H1 (cell line): ENCODE data around the gene SLX9. TPM values are rescaled to one million over a fixed set of nuclear protein-coding genes. Genes with fewer than 3 reads are reported as not detected.

ENCODE experiments used
- CTCF ChIA-PET: fragments of 300-600 bp; sonication (Branson Sonifier 250); formaldehyde crosslinking; loops from one replicate; lab custom pipeline; 2021; ENCODE audit not compliant: partially characterized antibody; lab: Charles Lee
- POLR2A ChIA-PET: fragments of 300-600 bp; sonication (Branson Sonifier 250); formaldehyde crosslinking; loops from one replicate; lab custom pipeline; 2021; ENCODE audit warnings: inconsistent platforms; ENCODE audit not compliant: partially characterized antibody; lab: Charles Lee
- DNase-seq, 2 experiments: peaks; one replicate each; pipeline versions ENCODE4 v3.0.0 to v3.0.0-alpha.2; 2010 to 2022; ENCODE audit warnings: low spot score in 2 of 2, low read depth in 1 of 2, mixed read lengths in 1 of 2
- FAIRE-seq: peaks from 2 replicates; lab custom pipeline; 2011; peaks lifted over from hg19 to GRCh38; lab: Jason Lieb, UNC
- H2AFZ ChIP-seq: 2 replicates; pipeline ENCODE4 v1.8.1; 2012; ENCODE audit warnings: low read length, inconsistent platforms
- H2AK5ac ChIP-seq: 2 replicates; pipeline ENCODE4 v1.6.1; 2013; ENCODE audit warnings: low read depth, low read length
- H2BK120ac ChIP-seq: replicated peaks from 2 replicates; pipeline ENCODE3; 2013; ENCODE audit warnings: low read depth, low read length, inconsistent platforms
- H2BK12ac ChIP-seq: 2 replicates; pipeline ENCODE4 v1.6.1; 2013; ENCODE audit warnings: low read depth, low read length
- H2BK15ac ChIP-seq: 2 replicates; pipeline ENCODE4 v1.6.1; 2013; ENCODE audit warnings: low read length
- H2BK20ac ChIP-seq: 2 replicates; pipeline ENCODE4 v1.6.1; 2013; ENCODE audit warnings: low read length
- H2BK5ac ChIP-seq: 2 replicates; pipeline ENCODE4 v1.6.1; 2013; ENCODE audit warnings: low read depth, low read length
- H3K14ac ChIP-seq: 2 replicates; pipeline ENCODE4 v1.6.1; 2013; ENCODE audit warnings: inconsistent platforms; ENCODE audit not compliant: insufficient read length
- H3K18ac ChIP-seq: 2 replicates; pipeline ENCODE4 v1.6.1; 2013; ENCODE audit warnings: low read length; ENCODE audit errors: extremely low read depth
- H3K23ac ChIP-seq: 2 replicates; pipeline ENCODE4 v1.6.1; 2013; ENCODE audit warnings: inconsistent platforms; ENCODE audit not compliant: insufficient read length
- H3K23me2 ChIP-seq: 2 replicates; pipeline ENCODE4 v1.6.1; 2013; ENCODE audit warnings: low read depth, low read length
- H3K27ac ChIP-seq: 2 replicates; pipeline ENCODE4 v1.6.1; 2011; ENCODE audit warnings: low read depth, low read length, inconsistent platforms
- H3K27me3 ChIP-seq, 4 experiments: replicated peaks in 1 of 4; 1 replicate in 1 of 4; 2 replicates in 3 of 4; pipeline versions ENCODE4 v1.6.1 to v1.8.1; 2011 to 2013; ENCODE audit warnings: low read length in 3 of 4, mild to moderate bottlenecking in 3 of 4, inconsistent platforms in 2 of 4, mixed read lengths in 2 of 4, moderate library complexity in 1 of 4; ENCODE audit not compliant: control insufficient read depth in 3 of 4, insufficient read depth in 3 of 4; ENCODE audit errors: extremely low read depth in 1 of 4
- H3K36me3 ChIP-seq, 4 experiments: 2 replicates each; pipeline versions ENCODE4 v1.6.1 to v1.8.1; 2011 to 2013; ENCODE audit warnings: mild to moderate bottlenecking in 4 of 4, low read length in 3 of 4, moderate library complexity in 2 of 4, control low read depth in 1 of 4, inconsistent platforms in 1 of 4; ENCODE audit not compliant: insufficient read depth in 4 of 4, control insufficient read depth in 2 of 4
- H3K4ac ChIP-seq: replicated peaks from 2 replicates; pipeline ENCODE3; 2013; ENCODE audit warnings: low read length, low read depth, mixed read lengths, inconsistent platforms; ENCODE audit not compliant: insufficient read length
- H3K4me1 ChIP-seq, 4 experiments: replicated peaks in 1 of 4; 1 replicate in 1 of 4; 2 replicates in 3 of 4; pipeline versions ENCODE4 v1.6.1 to v1.8.1; 2011 to 2013; ENCODE audit warnings: low read length in 3 of 4, inconsistent platforms in 2 of 4, mixed read lengths in 1 of 4; ENCODE audit not compliant: insufficient read depth in 4 of 4, control insufficient read depth in 3 of 4
- H3K4me2 ChIP-seq, 2 experiments: 2 replicates each; pipeline versions ENCODE4 v1.6.1 to v1.8.1; 2011 to 2013; ENCODE audit warnings: low read depth in 2 of 2, low read length in 2 of 2, control low read depth in 1 of 2, inconsistent platforms in 1 of 2, mild to moderate bottlenecking in 1 of 2; ENCODE audit not compliant: insufficient read depth in 1 of 2
- H3K4me3 ChIP-seq, 4 experiments: fragments of 200-600, 300-600 bp in 1 of 4; sonication (generic), shearing (Covaris generic), sonication (Bioruptor Twin) in 1 of 4; 2 replicates each; pipeline versions ENCODE4 v1.5.1 to v1.8.1; 2011 to 2016; ENCODE audit warnings: low read length in 4 of 4, low read depth in 3 of 4, control low read depth in 2 of 4, inconsistent platforms in 2 of 4, mild to moderate bottlenecking in 2 of 4, mixed read lengths in 1 of 4, moderate library complexity in 1 of 4; ENCODE audit not compliant: insufficient read depth in 2 of 4; ENCODE audit errors: extremely low read depth in 1 of 4
- H3K56ac ChIP-seq: replicated peaks from 2 replicates; pipeline ENCODE3; 2013; ENCODE audit warnings: low read depth, mild to moderate bottlenecking, mixed read lengths, low read length, inconsistent platforms; ENCODE audit not compliant: insufficient read length
- H3K79me1 ChIP-seq: 2 replicates; pipeline ENCODE4 v1.6.1; 2013; ENCODE audit warnings: low read depth, low read length, control low read depth
- H3K79me2 ChIP-seq, 2 experiments: 2 replicates each; pipeline versions ENCODE4 v1.6.1 to v1.8.1; 2012 to 2013; ENCODE audit warnings: low read length in 2 of 2, mild to moderate bottlenecking in 2 of 2, inconsistent platforms in 1 of 2; ENCODE audit not compliant: insufficient read depth in 2 of 2, control insufficient read depth in 1 of 2
- H3K9ac ChIP-seq, 4 experiments: replicated peaks in 1 of 4; 1 replicate in 1 of 4; 2 replicates in 3 of 4; pipeline versions ENCODE4 v1.6.1 to v1.8.1; 2011 to 2013; ENCODE audit warnings: low read depth in 3 of 4, low read length in 3 of 4, control low read depth in 2 of 4, mild to moderate bottlenecking in 2 of 4, moderate library complexity in 2 of 4, inconsistent platforms in 1 of 4; ENCODE audit errors: extremely low read depth in 1 of 4
- H3K9me3 ChIP-seq, 2 experiments: 2 replicates each; pipeline versions ENCODE4 v1.6.1 to v1.8.1; 2012 to 2013; ENCODE audit warnings: mild to moderate bottlenecking in 2 of 2, moderate library complexity in 2 of 2, control low read depth in 1 of 2, inconsistent platforms in 1 of 2, low read depth in 1 of 2, low read length in 1 of 2, mixed read lengths in 1 of 2; ENCODE audit not compliant: insufficient read depth in 2 of 2
- H4K20me1 ChIP-seq, 2 experiments: replicated peaks in 1 of 2; 2 replicates each; pipeline versions ENCODE3 to v1.8.1; 2011 to 2013; ENCODE audit warnings: inconsistent platforms in 2 of 2, low read length in 2 of 2, mild to moderate bottlenecking in 1 of 2; ENCODE audit not compliant: insufficient read depth in 2 of 2, control insufficient read depth in 1 of 2
- H4K5ac ChIP-seq: 2 replicates; pipeline ENCODE4 v1.6.1; 2013; ENCODE audit warnings: low read length, low read depth, mixed read lengths, inconsistent platforms; ENCODE audit not compliant: insufficient read length
- H4K8ac ChIP-seq: 2 replicates; pipeline ENCODE4 v1.8.0; 2013; ENCODE audit warnings: mild to moderate bottlenecking, moderate library complexity, low read length, inconsistent platforms; ENCODE audit not compliant: insufficient read depth; ENCODE audit errors: extremely low read depth
- H4K91ac ChIP-seq: replicated peaks from 2 replicates; pipeline ENCODE3; 2013; ENCODE audit warnings: low read length, mixed read lengths, inconsistent platforms; ENCODE audit not compliant: insufficient read length
- BACH1 ChIP-seq: IDR thresholded peaks from 2 replicates; pipeline ENCODE4 v1.6.1; 2012; ENCODE audit warnings: low read length, improper control_type of control experiment
- JUN ChIP-seq: IDR thresholded peaks from 2 replicates; pipeline ENCODE4 v1.6.1; 2011; ENCODE audit warnings: low read depth, mild to moderate bottlenecking, improper control_type of control experiment, low read length
- NANOG ChIP-seq: IDR thresholded peaks from 2 replicates; pipeline ENCODE4 v1.6.1; 2011; ENCODE audit warnings: low read length, low read depth, mild to moderate bottlenecking, inconsistent platforms; ENCODE audit not compliant: insufficient read depth, poor library complexity, severe bottlenecking
- TBP ChIP-seq: IDR thresholded peaks from 2 replicates; pipeline ENCODE4 v1.6.1; 2011; ENCODE audit warnings: low read depth, low read length, improper control_type of control experiment
- WGBS, 2 experiments: shearing (Covaris generic) in 1 of 2; methylation state at CpG; one replicate each; pipeline versions ENCODE4 v1.1.6 to v1.1.7; 2013 to 2015; ENCODE audit warnings: low lambda C conversion rate in 2 of 2, mixed read lengths in 2 of 2, inconsistent platforms in 1 of 2, low coverage in 1 of 2, missing lambda C conversion rate in 1 of 2; ENCODE audit not compliant: insufficient replicate concordance in 2 of 2, insufficient coverage in 1 of 2, insufficient read length in 1 of 2; ENCODE audit errors: extremely low coverage in 1 of 2, missing lambda C conversion rate in 1 of 2; 5-methylcytosine and 5-hydroxymethylcytosine counted together
- polyA plus RNA-seq, 7 experiments: library from polyadenylated mRNA; depleted of rRNA in 3 of 7; stranded (reverse) in 5 of 7; unstranded in 2 of 7; fragments of >200 nt in 5 of 7; fragments of 200-250 nt in 2 of 7; gene quantifications; 1 replicate in 5 of 7; 2 replicates in 1 of 7; 4 replicates in 1 of 7; pipeline versions ENCODE4 v1.2.1 to v1.2.3, GENCODE V29; 2011 to 2013; ENCODE audit warnings: missing spikeins in 2 of 7, mixed read lengths in 2 of 7
- total RNA-seq: library from RNA; stranded (reverse); fragmentation: NEBNext Ultra II Directional; extraction: Animal tissue kit (Norgen Biotek cat#: 25700); gene quantifications from 2 replicates; pipeline ENCODE4 v1.2.1, GENCODE V29; 2021
- TF ChIP-seq, protein P1 (sequence below): IDR thresholded peaks from 2 replicates; pipeline ENCODE4 v1.6.1; 2011; ENCODE audit warnings: low read depth, mild to moderate bottlenecking, low read length; ENCODE audit not compliant: insufficient read depth
- TF ChIP-seq, protein P2 (sequence below), 3 experiments: IDR thresholded peaks; 1 replicate in 2 of 3; 2 replicates in 1 of 3; pipeline versions ENCODE4 v1.5.1 to v1.6.1; 2011; ENCODE audit warnings: low read length in 3 of 3, mild to moderate bottlenecking in 3 of 3, inconsistent platforms in 2 of 3, low read depth in 1 of 3, moderate library complexity in 1 of 3; ENCODE audit not compliant: insufficient read depth in 1 of 3; ENCODE audit errors: control extremely low read depth in 1 of 3

SLX9 gene
- total and polyA plus RNA-seq, 2 of the 8 experiments (the other 6 are each of a cell fraction or from before 2014, with no cell fraction given): 17.7 to 57.3 TPM

DNA sequence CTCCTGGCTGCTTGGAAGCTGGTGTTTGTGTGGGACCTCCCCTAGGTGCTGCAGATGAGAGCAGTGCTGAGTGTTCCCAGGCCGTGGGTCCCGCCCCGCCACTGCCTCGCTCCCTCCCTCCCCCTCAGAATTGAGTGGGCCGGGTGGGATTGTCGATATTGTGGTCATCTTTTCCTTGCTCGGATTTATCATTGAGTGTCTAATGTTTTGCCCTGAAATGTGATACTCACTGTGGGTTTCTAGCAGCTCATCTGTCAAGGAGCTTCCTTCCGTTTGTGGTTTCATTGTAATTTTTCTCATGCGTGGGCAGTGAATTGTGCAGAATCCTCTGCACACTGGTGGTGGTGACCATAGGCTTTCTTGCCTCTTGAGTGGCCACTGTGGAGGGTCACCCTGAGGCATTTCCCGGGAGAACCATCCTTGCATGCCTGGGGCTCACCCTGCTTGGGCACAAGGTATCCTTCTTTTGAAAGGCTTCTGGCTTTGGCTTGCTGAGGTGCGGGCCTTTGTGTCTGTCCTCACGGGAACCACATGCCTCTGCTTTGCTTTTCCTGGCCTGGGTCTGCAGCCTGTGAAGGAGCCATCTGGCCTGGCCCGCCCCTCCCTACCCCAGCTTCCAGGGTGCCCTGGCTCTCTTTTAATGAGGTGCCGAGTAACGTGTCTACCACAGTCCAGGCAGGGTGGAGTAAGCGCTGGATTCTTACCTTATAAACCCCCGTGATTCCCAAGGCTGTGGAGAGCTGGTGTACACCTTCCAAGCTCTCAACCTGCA lies 25.6 kb downstream of the SLX9 start:
- H3K9me3 ChIP-seq: no peaks in the 10 kb centered on the region
- no peak overlapping the region for H4K8ac ChIP-seq
- H2AK5ac ChIP-seq: no peak overlapping the region
- H3K27me3 ChIP-seq: no peaks in the 10 kb centered on the region
- no peak overlapping the region for H2BK5ac ChIP-seq
- peaks cover 6 to 16% of the 10 kb centered on the region in 2 experiments for H4K20me1 ChIP-seq
- H2BK15ac ChIP-seq: no peak overlapping the region
- no peak overlapping the region for H3K18ac ChIP-seq
- no peak overlapping the region for H3K9ac ChIP-seq
- H2BK120ac ChIP-seq: no peak overlapping the region
- H2BK20ac ChIP-seq: no peak overlapping the region
- no peak overlapping the region for H3K27ac ChIP-seq
- no peak overlapping the region for H4K91ac ChIP-seq
- no peak overlapping the region for H3K23ac ChIP-seq
- H2BK12ac ChIP-seq: no peak overlapping the region
- no peak overlapping the region for H3K4me3 ChIP-seq
- no peak overlapping the region for H3K4ac ChIP-seq
- peaks cover 10 to 32% (median 20%) of the 10 kb centered on the region in 4 experiments for H3K36me3 ChIP-seq
- no peaks in the 10 kb centered on the region; a peak in 1 of 7 replicates for H3K4me1 ChIP-seq
- no peak overlapping the region for H4K5ac ChIP-seq
- POLR2A ChIA-PET: no interaction called here
- CTCF ChIA-PET: interaction anchor here (0.5 to 2.9 kb wide), 9 partner anchors 7 to 314 kb away, joined by 3 to 14 read pairs (median 4); no protein-coding TSS in a partner anchor
- H3K23me2 ChIP-seq: no peaks in the 10 kb centered on the region
- H3K79me1 ChIP-seq: peaks cover 7% of the 10 kb centered on the region
- H3K4me2 ChIP-seq: no peak overlapping the region
- no peak overlapping the region for H3K56ac ChIP-seq
- WGBS, 2 experiments: 83% methylated on average over 17 of the region's 17 CpGs; no CpG with 5 or more reads in 1 of the 2 experiments
- DNase-seq (no peak), FAIRE-seq (no peak)
- H3K79me2 ChIP-seq: peaks cover 0 to 33% of the 10 kb centered on the region in 2 experiments; a peak in 2 of 4 replicates
- no peak overlapping the region for H3K14ac ChIP-seq
- TF ChIP-seq, protein P1, sequence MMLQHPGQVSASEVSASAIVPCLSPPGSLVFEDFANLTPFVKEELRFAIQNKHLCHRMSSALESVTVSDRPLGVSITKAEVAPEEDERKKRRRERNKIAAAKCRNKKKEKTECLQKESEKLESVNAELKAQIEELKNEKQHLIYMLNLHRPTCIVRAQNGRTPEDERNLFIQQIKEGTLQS: no peak
- TF ChIP-seq JUN: no peak
- TF ChIP-seq TBP: no peak
- no peak for TF ChIP-seq BACH1
- TF ChIP-seq, protein P2, sequence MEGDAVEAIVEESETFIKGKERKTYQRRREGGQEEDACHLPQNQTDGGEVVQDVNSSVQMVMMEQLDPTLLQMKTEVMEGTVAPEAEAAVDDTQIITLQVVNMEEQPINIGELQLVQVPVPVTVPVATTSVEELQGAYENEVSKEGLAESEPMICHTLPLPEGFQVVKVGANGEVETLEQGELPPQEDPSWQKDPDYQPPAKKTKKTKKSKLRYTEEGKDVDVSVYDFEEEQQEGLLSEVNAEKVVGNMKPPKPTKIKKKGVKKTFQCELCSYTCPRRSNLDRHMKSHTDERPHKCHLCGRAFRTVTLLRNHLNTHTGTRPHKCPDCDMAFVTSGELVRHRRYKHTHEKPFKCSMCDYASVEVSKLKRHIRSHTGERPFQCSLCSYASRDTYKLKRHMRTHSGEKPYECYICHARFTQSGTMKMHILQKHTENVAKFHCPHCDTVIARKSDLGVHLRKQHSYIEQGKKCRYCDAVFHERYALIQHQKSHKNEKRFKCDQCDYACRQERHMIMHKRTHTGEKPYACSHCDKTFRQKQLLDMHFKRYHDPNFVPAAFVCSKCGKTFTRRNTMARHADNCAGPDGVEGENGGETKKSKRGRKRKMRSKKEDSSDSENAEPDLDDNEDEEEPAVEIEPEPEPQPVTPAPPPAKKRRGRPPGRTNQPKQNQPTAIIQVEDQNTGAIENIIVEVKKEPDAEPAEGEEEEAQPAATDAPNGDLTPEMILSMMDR (IDR thresholded peaks at IDR 0.05; ENCODE audit: control extremely low read depth in 1 of 3, insufficient read depth in 1 of 3, low read depth in 1 of 3, low read length in 3 of 3): no peak
- no peak for TF ChIP-seq NANOG
- TF ChIP-seq, all 59 proteins: peak for 0
- no peak overlapping the region for H2AFZ ChIP-seq
